NCI-H2171 treated with DMSO at 0.1 percent for 48 hours (cell line): ENCODE results near the gene KLF2.
A peak's percentile ranks its signal among the peaks of the same experiment; 100 is the strongest.

Experiments used
- DNase-seq: peaks from one replicate; lab custom pipeline; 2025; lab: John Stamatoyannopoulos, UW

The KLF2 gene

GRCh38 chr19:16308081-16308480 is 16.5 kb upstream of the KLF2 start:
- DNase-seq: no peak

GRCh38 chr19:16309643-16310042 is 15.0 kb upstream of the KLF2 start:
- no peak for DNase-seq

- DNase-seq: no peak
Measured at GRCh38 chr19:16315825-16316505, 8.7 kb upstream of the KLF2 start.

DNA sequence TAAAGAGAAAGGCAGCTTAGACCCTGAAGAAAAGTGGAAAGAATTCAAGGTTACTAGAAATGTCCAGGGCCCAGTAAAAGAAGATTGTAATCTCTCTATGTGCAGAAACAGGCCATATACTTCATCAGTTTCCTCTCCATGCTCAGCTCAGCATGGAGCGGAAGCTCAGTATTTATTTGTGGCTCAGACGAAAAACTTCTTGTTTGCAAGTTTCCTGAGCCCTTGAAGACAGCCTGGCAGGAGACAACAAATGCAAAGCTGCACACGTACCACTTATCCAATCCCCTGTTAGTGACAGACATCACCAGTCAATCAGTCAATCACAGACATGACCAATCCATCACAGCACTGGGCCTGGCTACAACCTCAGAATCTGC is 8.1 kb upstream of the KLF2 start:
- DNase-seq: no peak

DNA sequence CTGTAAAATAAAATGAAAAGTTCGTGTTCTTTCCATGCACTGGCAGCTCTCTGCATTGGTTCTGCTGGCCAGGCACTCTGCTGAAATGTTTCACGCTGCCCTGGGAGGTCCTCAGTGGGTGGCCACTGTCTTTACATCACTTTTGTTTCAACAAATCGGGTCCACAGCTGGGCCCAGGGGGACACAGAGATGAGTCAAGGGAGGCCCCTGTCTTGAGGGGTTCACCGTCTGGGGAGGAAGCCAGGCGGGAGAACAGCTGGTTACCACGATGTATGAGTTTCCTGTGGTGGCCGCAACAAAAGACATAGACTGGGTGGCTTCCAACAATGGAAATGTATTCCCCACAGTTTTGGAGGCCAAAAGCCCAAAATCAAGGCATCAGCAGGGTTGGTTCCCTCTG is 5.1 kb upstream of the KLF2 start:
- no peak for DNase-seq

DNA sequence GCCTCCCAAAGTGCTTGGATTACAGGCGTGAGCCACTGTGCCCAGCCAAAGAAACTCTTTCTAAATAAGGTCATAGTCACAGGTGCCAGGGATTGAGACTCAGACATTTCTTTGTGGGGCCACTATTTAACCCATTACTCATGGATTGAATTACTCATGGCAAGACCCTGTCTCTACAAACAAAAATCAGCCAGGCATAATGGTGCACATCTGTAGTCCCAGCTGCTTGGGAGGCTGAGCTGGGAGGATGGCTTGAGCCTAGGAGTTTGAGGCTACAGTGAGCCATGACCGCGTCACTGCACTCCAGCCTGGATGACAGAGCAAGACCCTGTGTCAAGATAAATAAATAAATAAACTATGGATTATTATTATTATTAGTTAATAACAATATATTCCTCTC is 3.6 kb upstream of the KLF2 start:
- DNase-seq: peak; percentile 20

DNA sequence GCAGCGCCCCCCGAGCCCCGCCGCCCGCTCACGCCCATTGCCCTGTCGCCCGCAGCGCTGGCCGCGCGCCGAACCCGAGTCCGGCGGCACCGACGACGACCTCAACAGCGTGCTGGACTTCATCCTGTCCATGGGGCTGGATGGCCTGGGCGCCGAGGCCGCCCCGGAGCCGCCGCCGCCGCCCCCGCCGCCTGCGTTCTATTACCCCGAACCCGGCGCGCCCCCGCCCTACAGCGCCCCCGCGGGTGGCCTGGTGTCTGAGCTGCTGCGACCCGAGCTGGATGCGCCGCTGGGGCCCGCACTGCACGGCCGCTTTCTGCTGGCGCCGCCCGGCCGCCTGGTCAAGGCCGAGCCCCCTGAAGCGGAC is 518 bp downstream of the KLF2 start:
- DNase-seq: no peak

DNA sequence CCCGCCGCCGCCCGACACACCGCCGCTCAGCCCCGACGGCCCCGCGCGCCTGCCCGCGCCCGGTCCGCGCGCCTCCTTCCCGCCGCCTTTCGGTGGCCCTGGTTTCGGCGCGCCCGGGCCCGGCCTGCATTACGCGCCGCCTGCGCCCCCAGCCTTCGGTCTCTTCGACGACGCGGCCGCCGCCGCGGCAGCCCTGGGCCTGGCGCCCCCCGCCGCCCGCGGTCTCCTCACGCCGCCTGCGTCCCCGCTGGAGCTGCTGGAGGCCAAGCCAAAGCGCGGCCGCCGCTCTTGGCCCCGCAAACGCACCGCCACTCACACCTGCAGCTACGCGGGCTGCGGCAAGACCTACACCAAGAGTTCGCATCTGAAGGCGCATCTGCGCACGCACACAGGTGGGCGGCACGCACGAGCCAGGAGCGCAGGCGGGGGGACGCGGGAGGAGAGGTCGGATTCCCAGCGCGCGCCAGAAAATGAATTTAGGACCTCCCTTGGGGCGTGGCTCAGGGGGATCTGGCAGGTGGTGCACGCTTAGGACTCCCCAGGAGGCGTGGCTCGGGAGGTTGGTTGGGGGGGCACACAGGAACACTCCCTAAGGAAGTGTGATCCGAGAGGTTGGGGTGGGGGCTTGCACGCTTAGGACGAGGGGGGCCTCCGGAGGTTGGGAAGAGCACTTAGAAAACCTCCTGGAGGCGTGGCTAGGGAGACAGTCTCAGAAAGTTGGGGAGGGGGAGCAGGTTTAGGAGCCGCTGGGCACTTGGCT is 1.2 kb downstream of the KLF2 start:
- peak; percentile 89 for DNase-seq

DNA sequence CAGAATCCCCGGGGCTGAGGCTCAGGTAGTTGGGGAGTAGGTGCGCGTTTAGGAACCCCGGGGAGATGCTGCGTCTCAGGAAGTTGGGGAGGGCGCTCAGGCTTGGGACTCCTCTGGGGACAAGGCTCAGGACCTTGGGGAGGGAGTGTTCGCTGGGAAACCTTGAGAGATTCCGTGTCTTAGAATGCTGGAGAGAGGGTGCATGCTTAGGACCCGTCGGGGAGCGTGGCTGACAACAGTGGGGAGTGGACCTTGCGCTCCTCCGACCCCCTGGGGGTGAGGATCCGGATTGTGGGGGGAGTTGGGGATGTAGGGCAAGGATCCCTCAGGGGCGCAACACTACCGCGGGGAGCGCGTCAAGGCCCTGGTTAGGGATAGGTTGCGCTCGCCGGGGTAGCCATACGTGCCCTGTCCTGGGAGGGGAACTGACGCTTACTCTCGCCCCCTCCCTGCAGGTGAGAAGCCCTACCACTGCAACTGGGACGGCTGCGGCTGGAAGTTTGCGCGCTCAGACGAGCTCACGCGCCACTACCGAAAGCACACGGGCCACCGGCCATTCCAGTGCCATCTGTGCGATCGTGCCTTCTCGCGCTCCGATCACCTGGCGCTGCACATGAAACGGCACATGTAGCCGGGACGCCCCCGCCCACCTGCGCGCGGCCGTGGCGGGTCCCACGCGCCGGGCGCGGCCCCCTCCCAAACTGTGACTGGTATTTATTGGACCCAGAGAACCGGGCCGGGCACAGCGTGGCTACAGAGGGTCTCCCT is 2.0 kb downstream of the KLF2 start:
- DNase-seq: no peak

- no peak for DNase-seq
Measured at GRCh38 chr19:16327169-16327475, 2.5 kb downstream of the KLF2 start.

- DNase-seq: no peak
Measured at GRCh38 chr19:16327501-16327900, 2.9 kb downstream of the KLF2 start.

GRCh38 chr19:16327911-16328823 is 3.5 kb downstream of the KLF2 start:
- no peak for DNase-seq

GRCh38 chr19:16328824-16329482 is 4.3 kb downstream of the KLF2 start:
- DNase-seq: no peak

DNA sequence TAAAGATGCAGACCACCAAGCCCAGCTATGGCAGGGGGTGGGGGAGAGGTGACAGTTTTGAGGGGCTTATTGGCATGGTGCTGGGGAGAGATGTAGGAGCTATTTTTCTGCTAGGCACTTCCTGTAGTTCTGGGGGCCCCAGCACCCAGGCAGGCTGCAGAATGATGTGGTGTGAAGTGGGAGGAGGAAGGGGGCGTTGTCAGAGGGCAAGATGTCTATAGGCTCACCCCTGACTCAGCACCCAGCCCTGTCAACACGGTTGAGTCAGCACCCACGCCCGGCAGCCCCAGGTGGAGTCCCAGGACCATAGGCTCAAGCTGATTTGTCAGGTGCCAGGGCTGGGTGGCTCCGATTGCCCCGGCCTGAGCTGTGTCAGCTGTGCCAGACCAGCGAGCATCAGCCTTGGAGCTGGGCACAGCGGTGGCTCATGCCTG is 5.8 kb downstream of the KLF2 start:
- no peak for DNase-seq

GRCh38 chr19:16330806-16331690 is 6.4 kb downstream of the KLF2 start:
- DNase-seq: no peak

- no peak for DNase-seq
Measured at GRCh38 chr19:16333001-16333586, 8.5 kb downstream of the KLF2 start.

DNA sequence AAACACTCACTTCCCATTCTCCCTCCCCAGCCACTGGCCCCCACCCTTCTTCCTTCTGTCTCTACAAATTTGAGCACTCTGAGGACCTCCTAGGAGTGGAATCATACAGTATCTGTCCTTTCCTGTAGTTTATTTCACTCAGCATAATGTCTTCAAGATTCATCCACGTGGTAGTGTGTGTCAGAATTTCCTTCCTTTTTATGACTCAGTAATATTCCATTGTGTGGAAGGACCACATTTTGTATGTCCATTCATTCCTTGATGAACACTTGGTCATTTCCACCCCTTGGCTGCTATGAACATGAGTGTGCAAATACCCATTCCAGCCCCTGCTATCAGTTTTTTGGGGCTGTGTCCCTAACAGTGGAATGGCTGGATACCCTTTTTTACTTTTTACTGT is 9.8 kb downstream of the KLF2 start:
- DNase-seq: no peak

- DNase-seq: no peak
Measured at GRCh38 chr19:16335226-16335625, 10.6 kb downstream of the KLF2 start.

DNA sequence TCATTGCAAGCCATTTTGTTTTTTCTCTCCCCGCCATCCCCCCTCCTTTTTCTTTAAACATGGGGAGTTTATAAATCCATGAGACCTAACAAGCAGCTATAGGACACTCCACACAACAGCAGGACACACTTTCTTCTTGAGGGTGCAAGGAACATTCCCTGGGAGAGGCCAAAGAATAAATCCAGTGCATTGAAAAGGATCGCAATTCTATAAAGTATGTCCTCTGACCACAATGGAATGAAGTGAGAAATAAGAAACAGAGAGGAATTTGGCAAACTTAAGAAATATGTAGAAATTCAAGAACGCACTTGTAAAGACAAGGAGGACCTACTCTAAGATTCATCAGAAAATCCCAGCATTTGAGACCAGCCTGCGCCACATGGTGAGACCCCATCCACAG is 11.9 kb downstream of the KLF2 start:
- DNase-seq: no peak

DNA sequence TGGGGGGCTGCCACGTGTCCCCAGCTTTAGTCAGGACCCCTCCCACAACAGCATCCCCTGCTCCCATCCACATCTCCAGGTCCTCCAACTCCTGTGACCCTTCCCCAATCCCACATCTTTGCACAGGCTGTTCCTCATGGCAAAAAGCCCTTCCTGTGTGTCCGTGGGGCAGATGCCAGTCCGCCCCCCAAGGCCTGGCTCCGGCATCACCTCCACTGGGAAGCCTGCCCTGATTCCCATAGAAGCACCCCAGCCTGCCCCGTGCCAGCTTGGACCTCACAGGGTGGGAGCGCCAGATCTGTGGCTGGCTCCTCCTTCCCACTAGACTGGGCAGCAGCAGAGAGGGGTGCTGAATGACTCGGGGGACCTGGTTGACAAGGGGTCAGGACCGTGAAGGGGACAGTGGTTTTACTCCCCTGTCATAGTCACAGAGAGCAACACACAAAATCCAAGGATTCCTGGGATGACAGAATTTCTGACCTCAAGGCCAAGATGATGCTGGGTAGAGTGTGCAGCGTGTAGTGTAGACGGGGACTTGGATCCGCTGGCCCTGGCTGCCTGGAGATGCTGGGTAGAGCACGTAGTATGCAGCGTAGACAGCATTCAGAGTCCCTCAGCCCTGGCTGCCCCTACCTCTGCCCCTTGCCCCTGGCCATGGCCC is 13.3 kb downstream of the KLF2 start:
- no peak for DNase-seq
